ENCODE data around the gene DIP2C.
"Not testable (repeated sequence)": the region's sequence is repeated elsewhere in the genome, so short reads cannot be mapped to it uniquely, and the experiment has no call there.

Gene DIP2C

GRCh38 chr10:310371-310770, 379.1 kb downstream of the DIP2C start:
- no peak for DNase-seq

GRCh38 chr10:308572-309085, 380.8 kb downstream of the DIP2C start:
- DNase-seq, result no peak

GRCh38 chr10:308101-308500, 381.4 kb downstream of the DIP2C start:
- no peak for DNase-seq

- DNase-seq, result no peak
These were observed 381.8 kb downstream of the DIP2C start for GRCh38 chr10:307659-308058.

- DNase-seq, result no peak
These were observed 382.7 kb downstream of the DIP2C start for GRCh38 chr10:306675-307185.

- DNase-seq, result no peak
These were observed 383.3 kb downstream of the DIP2C start for GRCh38 chr10:306007-306674.

GRCh38 chr10:305034-305433, 384.4 kb downstream of the DIP2C start:
- no peak for DNase-seq

GRCh38 chr10:301536-301935, 387.9 kb downstream of the DIP2C start:
- no peak for DNase-seq

- DNase-seq, result not testable (repeated sequence)
These were observed 388.9 kb downstream of the DIP2C start for GRCh38 chr10:300580-300979.

GRCh38 chr10:299969-300368, 389.5 kb downstream of the DIP2C start:
- DNase-seq, result no peak

- no peak for DNase-seq
These were observed 390.0 kb downstream of the DIP2C start for GRCh38 chr10:299512-299911.

- DNase-seq, result no peak
These were observed 391.4 kb downstream of the DIP2C start for GRCh38 chr10:298033-298432.

GRCh38 chr10:297567-297966, 391.9 kb downstream of the DIP2C start:
- no peak for DNase-seq

GRCh38 chr10:293636-294035, 395.8 kb downstream of the DIP2C start:
- DNase-seq, result no peak

- DNase-seq, result no peak
These were observed 399.3 kb downstream of the DIP2C start for GRCh38 chr10:290026-290725.

GRCh38 chr10:289581-289980, 399.9 kb downstream of the DIP2C start:
- no peak for DNase-seq

- no peak for DNase-seq
These were observed 400.9 kb downstream of the DIP2C start for GRCh38 chr10:288316-289200.

- peak in 1 of 2 experiments; percentile 1 for DNase-seq
These were observed 401.7 kb downstream of the DIP2C start for GRCh38 chr10:287814-288213.

- DNase-seq, result no peak
These were observed 402.3 kb downstream of the DIP2C start for GRCh38 chr10:287026-287709.

GRCh38 chr10:285216-285615, 404.3 kb downstream of the DIP2C start:
- no peak for DNase-seq

- no peak for DNase-seq
These were observed 405.5 kb downstream of the DIP2C start for GRCh38 chr10:283916-284356.

GRCh38 chr10:283140-283479, 406.4 kb downstream of the DIP2C start:
- no peak for DNase-seq

All from SW 1271 (cell line).